DMS79 (cell line): ENCODE data around the gene DTHD1.

ENCODE experiments used
- DNase-seq: peaks from one replicate; lab custom pipeline; 2025; lab: John Stamatoyannopoulos, UW

Gene DTHD1

GRCh38 chr4:36313703-36314102 is 32.3 kb downstream of the DTHD1 start:
- no peak for DNase-seq

GRCh38 chr4:36316607-36317006 is 35.2 kb downstream of the DTHD1 start:
- DNase-seq, result no peak

GRCh38 chr4:36317721-36318120 is 36.3 kb downstream of the DTHD1 start:
- no peak for DNase-seq

- no peak for DNase-seq
Observed at GRCh38 chr4:36320117-36320896, 38.9 kb downstream of the DTHD1 start.

- no peak for DNase-seq
Observed at GRCh38 chr4:36321176-36321575, 39.8 kb downstream of the DTHD1 start.

- DNase-seq, result no peak
Observed at GRCh38 chr4:36322921-36323354, 41.5 kb downstream of the DTHD1 start.

- DNase-seq, result no peak
Observed at GRCh38 chr4:36323816-36324419, 42.5 kb downstream of the DTHD1 start.

- no peak for DNase-seq
Observed at GRCh38 chr4:36324808-36325207, 43.4 kb downstream of the DTHD1 start.

GRCh38 chr4:36325499-36325898 is 44.1 kb downstream of the DTHD1 start:
- no peak for DNase-seq

GRCh38 chr4:36325926-36326325 is 44.5 kb downstream of the DTHD1 start:
- DNase-seq, result no peak

GRCh38 chr4:36326476-36327029 is 45.1 kb downstream of the DTHD1 start:
- no peak for DNase-seq

GRCh38 chr4:36327400-36327799 is 46.0 kb downstream of the DTHD1 start:
- DNase-seq, result no peak

GRCh38 chr4:36328130-36328529 is 46.7 kb downstream of the DTHD1 start:
- no peak for DNase-seq

- DNase-seq, result no peak
Observed at GRCh38 chr4:36329228-36329627, 47.8 kb downstream of the DTHD1 start.

GRCh38 chr4:36330796-36331195 is 49.4 kb downstream of the DTHD1 start:
- DNase-seq, result no peak

- DNase-seq, result no peak
Observed at GRCh38 chr4:36332023-36332781, 50.8 kb downstream of the DTHD1 start.

GRCh38 chr4:36332782-36333131 is 51.3 kb downstream of the DTHD1 start:
- DNase-seq, result no peak

- no peak for DNase-seq
Observed at GRCh38 chr4:36333303-36333877, 52.0 kb downstream of the DTHD1 start.

- DNase-seq, result no peak
Observed at GRCh38 chr4:36337665-36338185, 56.3 kb downstream of the DTHD1 start.

GRCh38 chr4:36338973-36339372 is 57.6 kb downstream of the DTHD1 start:
- no peak for DNase-seq

- DNase-seq, result no peak
Observed at GRCh38 chr4:36341936-36342335, 60.5 kb downstream of the DTHD1 start.

GRCh38 chr4:36343501-36344175 is 62.2 kb downstream of the DTHD1 start:
- no peak for DNase-seq
